ENCODE data around the gene RERE.

DNA sequence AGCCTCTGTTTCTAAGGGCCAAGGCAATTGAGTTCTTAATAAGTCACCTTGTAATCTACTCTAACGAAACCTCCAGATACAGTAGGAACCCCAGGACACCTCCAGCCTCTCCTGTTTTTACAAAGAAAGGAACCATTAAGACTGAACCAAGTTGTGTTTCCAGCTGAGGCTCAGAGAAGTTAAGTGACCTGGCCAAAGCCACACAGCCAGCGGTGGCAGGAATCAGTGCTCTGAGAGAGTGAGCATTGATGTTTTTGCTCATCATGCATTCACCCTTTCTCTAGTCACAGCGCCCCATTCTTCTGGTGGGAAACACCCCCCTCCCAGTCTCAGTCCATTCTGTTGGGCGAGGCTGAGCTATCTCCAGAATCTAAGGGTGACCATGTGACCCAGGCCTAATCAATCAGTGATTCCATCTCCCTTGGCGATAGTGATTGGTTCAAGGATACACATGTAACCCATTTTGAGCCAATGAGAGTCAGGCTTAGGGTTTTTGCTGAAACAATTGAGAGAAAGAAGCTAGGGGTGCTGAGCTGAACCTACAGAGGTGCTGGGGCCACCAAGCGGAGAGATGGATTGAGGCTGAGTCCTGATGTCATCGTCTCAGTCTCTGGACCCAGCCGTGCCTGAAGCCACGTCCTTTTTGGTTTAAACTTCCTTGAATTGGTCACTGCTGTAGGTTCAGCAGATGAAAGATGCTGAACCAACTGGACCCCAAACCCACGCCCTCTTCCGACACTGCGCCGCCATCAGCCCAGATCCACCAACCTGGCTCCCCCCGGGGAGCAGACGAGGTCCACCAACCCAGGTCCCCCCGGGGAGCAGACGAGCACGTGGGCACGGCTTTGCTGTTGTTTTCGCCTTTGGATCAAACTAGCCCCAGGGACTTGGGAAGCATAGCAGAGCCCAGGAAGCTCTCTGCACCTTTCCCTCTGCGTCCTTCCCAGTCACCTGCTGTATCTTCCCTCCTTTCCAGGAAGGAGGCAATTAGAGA lies 28.0 kb upstream of the RERE start:
- TF ChIP-seq SIN3A (IDR thresholded peaks at IDR 0.05; ENCODE audit: borderline replicate concordance, low read depth, low read length), result no peak
- TF ChIP-seq YY1 (IDR thresholded peaks at IDR 0.05; ENCODE audit: low read depth), result no peak
- TF ChIP-seq, protein P1, sequence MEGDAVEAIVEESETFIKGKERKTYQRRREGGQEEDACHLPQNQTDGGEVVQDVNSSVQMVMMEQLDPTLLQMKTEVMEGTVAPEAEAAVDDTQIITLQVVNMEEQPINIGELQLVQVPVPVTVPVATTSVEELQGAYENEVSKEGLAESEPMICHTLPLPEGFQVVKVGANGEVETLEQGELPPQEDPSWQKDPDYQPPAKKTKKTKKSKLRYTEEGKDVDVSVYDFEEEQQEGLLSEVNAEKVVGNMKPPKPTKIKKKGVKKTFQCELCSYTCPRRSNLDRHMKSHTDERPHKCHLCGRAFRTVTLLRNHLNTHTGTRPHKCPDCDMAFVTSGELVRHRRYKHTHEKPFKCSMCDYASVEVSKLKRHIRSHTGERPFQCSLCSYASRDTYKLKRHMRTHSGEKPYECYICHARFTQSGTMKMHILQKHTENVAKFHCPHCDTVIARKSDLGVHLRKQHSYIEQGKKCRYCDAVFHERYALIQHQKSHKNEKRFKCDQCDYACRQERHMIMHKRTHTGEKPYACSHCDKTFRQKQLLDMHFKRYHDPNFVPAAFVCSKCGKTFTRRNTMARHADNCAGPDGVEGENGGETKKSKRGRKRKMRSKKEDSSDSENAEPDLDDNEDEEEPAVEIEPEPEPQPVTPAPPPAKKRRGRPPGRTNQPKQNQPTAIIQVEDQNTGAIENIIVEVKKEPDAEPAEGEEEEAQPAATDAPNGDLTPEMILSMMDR (IDR thresholded peaks at IDR 0.05), result no peak
- no peak for TF ChIP-seq RFX5 (IDR thresholded peaks at IDR 0.05; ENCODE audit: low read length)
- TF ChIP-seq EP300 (IDR thresholded peaks at IDR 0.05; ENCODE audit: borderline replicate concordance in 1 of 2, low read depth in 1 of 2, low read length in 1 of 2), result no peak
- TF ChIP-seq GATA2 (CRISPR knock-in tag; IDR thresholded peaks at IDR 0.05), result no peak
- TF ChIP-seq CHD2 (IDR thresholded peaks at IDR 0.05; ENCODE audit: low read length, partially characterized antibody), result no peak
- TF ChIP-seq, protein P2, sequence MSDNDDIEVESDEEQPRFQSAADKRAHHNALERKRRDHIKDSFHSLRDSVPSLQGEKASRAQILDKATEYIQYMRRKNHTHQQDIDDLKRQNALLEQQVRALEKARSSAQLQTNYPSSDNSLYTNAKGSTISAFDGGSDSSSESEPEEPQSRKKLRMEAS (IDR thresholded peaks at IDR 0.05; ENCODE audit: low read depth), result no peak
- TF ChIP-seq, protein P3, sequence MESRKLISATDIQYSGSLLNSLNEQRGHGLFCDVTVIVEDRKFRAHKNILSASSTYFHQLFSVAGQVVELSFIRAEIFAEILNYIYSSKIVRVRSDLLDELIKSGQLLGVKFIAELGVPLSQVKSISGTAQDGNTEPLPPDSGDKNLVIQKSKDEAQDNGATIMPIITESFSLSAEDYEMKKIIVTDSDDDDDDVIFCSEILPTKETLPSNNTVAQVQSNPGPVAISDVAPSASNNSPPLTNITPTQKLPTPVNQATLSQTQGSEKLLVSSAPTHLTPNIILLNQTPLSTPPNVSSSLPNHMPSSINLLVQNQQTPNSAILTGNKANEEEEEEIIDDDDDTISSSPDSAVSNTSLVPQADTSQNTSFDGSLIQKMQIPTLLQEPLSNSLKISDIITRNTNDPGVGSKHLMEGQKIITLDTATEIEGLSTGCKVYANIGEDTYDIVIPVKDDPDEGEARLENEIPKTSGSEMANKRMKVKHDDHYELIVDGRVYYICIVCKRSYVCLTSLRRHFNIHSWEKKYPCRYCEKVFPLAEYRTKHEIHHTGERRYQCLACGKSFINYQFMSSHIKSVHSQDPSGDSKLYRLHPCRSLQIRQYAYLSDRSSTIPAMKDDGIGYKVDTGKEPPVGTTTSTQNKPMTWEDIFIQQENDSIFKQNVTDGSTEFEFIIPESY (IDR thresholded peaks at IDR 0.05; ENCODE audit: borderline replicate concordance, low read depth), result no peak
- no peak for TF ChIP-seq EZH2phosphoT487 (IDR thresholded peaks at IDR 0.05; ENCODE audit: borderline replicate concordance, low read depth)
- no peak for TF ChIP-seq TCF12 (IDR thresholded peaks at IDR 0.05)

Data from SK-N-SH (cell line).